OCI-LY3 (cell line): ENCODE data around the gene MTA1.

Experiments
- H2AFZ ChIP-seq: fragments of 200-600, 300-600 bp; shearing (Covaris generic); 2 replicates; pipeline ENCODE4 v1.6.0; 2014; ENCODE audit warnings: antibody characterized with exemption, low read depth, low read length
- H3K27ac ChIP-seq: fragments of 200-600, 300-600 bp; sonication (generic); 2 replicates; pipeline ENCODE4 v1.5.1; 2014; ENCODE audit warnings: mild to moderate bottlenecking, low read length, moderate library complexity, mixed read lengths
- H3K27me3 ChIP-seq: fragments of 200-600, 300-600 bp; sonication (generic); 2 replicates; pipeline ENCODE4 v1.6.1; 2014; ENCODE audit warnings: low read depth, low read length, mixed read lengths
- H3K36me3 ChIP-seq: fragments of 200-600, 300-600 bp; sonication (generic); replicated peaks from 2 replicates; pipeline ENCODE3; 2014; ENCODE audit warnings: low read depth, low read length, mixed read lengths
- H3K4me1 ChIP-seq: fragments of 300-600, 200-600 bp; sonication (generic); 2 replicates; pipeline ENCODE4 v1.6.1; 2014; ENCODE audit warnings: low read length, mixed read lengths
- H3K4me2 ChIP-seq: fragments of 200-600, 300-600 bp; sonication (generic); 2 replicates; pipeline ENCODE4 v1.6.1; 2014; ENCODE audit warnings: low read length, mixed read lengths
- H3K4me3 ChIP-seq: fragments of 300-600, 200-600 bp; sonication (generic); 2 replicates; pipeline ENCODE4 v1.5.1; 2014; ENCODE audit warnings: antibody characterized with exemption, mild to moderate bottlenecking, low read length, moderate library complexity
- H3K79me2 ChIP-seq: fragments of 300-600, 200-600 bp; shearing (Covaris generic); 2 replicates; pipeline ENCODE4 v1.6.1; 2014; ENCODE audit warnings: mild to moderate bottlenecking, low read length, mixed read lengths
- H3K9ac ChIP-seq: fragments of 300-600, 200-600 bp; shearing (Covaris generic); 2 replicates; pipeline ENCODE4 v1.6.0; 2014; ENCODE audit warnings: mild to moderate bottlenecking, low read length, moderate library complexity
- H3K9me3 ChIP-seq: fragments of 200-600, 300-600 bp; shearing (Covaris generic); 2 replicates; pipeline ENCODE4 v1.6.1; 2014; ENCODE audit warnings: low read length, mixed read lengths; ENCODE audit not compliant: insufficient read depth
- H4K20me1 ChIP-seq: fragments of 200-600, 300-600 bp; sonication (generic); 2 replicates; pipeline ENCODE4 v1.6.1; 2016; ENCODE audit warnings: low read length, mixed read lengths; ENCODE audit not compliant: insufficient read depth
- EZH2phosphoT487 ChIP-seq: fragments of 200-600 bp; shearing (Covaris generic); IDR thresholded peaks from 2 replicates; pipeline ENCODE4 v1.6.1; 2018; ENCODE audit warnings: antibody characterized with exemption, mixed run types, low read depth
- TF ChIP-seq, protein P1 (sequence below): fragments of 200-600, 300-600 bp; sonication (generic); IDR thresholded peaks from 2 replicates; pipeline ENCODE4 v1.5.1; 2014; ENCODE audit warnings: antibody characterized with exemption, low read length, low read depth

Gene MTA1

DNA sequence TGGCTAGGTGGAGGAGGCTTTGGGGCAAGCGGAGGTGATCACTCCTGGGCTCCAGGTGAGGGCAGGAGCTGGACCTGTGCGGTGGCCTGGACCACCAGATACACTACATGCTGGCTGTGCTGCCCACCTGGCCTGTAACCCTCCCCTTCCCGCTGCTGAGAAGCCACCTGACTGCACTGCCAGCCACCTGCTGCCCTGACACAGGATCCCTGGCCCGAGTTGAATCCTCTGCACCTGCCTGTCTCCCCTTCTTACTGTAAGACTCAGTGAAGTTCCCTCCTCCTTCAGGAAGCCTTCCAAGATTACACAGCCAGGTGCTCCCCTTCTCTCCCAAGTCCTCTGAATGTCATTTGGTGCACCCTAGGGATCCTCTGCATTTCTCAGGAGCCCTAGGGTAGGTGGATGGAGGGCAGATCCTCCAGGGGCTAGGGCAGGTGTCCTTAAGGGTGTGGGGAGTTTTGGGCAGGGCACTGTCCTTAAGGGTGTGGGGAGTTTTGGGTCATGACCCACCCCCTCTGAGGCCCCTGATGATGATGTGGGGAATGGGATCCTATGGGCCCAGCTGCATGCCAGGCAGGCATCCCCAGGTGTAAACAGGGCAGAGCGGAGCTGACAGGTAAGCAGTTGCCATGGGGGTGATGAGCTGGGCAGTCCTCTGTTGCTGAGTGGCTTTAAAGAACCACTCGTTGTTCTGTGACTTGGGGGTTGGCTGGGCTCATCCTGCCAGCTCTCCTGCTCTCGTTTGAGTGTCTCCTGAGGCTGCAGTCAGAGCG lies 6.7 kb upstream of the MTA1 start:
- Histone ChIP-seq H3K4me3 (no peak overlapping the region), H4K20me1 (no peaks in the 10 kb centered on the region), H3K4me2 (no peak overlapping the region), H3K79me2 (no peaks in the 10 kb centered on the region), H3K36me3 (peaks cover 2% of the 10 kb centered on the region), H3K27ac (no peak overlapping the region), H3K4me1 (peaks cover 17% of the 10 kb centered on the region; the same call in 1 of the 2 replicates), H3K27me3 (no peaks in the 10 kb centered on the region), H3K9ac (no peak overlapping the region), H3K9me3 (no peaks in the 10 kb centered on the region), H2AFZ (no peak overlapping the region)
- TF ChIP-seq EZH2phosphoT487: no peak
- TF ChIP-seq, protein P1, sequence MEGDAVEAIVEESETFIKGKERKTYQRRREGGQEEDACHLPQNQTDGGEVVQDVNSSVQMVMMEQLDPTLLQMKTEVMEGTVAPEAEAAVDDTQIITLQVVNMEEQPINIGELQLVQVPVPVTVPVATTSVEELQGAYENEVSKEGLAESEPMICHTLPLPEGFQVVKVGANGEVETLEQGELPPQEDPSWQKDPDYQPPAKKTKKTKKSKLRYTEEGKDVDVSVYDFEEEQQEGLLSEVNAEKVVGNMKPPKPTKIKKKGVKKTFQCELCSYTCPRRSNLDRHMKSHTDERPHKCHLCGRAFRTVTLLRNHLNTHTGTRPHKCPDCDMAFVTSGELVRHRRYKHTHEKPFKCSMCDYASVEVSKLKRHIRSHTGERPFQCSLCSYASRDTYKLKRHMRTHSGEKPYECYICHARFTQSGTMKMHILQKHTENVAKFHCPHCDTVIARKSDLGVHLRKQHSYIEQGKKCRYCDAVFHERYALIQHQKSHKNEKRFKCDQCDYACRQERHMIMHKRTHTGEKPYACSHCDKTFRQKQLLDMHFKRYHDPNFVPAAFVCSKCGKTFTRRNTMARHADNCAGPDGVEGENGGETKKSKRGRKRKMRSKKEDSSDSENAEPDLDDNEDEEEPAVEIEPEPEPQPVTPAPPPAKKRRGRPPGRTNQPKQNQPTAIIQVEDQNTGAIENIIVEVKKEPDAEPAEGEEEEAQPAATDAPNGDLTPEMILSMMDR: no peak

DNA sequence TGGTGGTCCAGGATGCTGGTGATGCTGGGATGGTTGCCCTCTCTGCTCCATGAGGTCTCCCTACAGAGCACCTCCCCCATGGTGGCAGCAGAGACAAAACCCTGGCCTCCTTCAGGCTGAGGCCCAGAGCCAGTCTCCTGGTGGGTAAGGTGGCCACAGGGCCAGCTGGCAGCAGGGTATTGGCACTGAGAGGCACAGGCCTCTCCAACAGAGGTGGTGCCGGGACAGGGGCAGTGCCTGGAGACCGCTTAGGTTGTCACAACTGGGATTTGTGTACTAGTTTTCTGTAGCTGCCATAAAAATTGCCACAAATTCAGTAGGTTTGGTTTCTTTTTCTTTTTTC lies 6.1 kb upstream of the MTA1 start:
- Histone ChIP-seq H3K27me3 (no peaks in the 10 kb centered on the region), H2AFZ (no peak overlapping the region)

DNA sequence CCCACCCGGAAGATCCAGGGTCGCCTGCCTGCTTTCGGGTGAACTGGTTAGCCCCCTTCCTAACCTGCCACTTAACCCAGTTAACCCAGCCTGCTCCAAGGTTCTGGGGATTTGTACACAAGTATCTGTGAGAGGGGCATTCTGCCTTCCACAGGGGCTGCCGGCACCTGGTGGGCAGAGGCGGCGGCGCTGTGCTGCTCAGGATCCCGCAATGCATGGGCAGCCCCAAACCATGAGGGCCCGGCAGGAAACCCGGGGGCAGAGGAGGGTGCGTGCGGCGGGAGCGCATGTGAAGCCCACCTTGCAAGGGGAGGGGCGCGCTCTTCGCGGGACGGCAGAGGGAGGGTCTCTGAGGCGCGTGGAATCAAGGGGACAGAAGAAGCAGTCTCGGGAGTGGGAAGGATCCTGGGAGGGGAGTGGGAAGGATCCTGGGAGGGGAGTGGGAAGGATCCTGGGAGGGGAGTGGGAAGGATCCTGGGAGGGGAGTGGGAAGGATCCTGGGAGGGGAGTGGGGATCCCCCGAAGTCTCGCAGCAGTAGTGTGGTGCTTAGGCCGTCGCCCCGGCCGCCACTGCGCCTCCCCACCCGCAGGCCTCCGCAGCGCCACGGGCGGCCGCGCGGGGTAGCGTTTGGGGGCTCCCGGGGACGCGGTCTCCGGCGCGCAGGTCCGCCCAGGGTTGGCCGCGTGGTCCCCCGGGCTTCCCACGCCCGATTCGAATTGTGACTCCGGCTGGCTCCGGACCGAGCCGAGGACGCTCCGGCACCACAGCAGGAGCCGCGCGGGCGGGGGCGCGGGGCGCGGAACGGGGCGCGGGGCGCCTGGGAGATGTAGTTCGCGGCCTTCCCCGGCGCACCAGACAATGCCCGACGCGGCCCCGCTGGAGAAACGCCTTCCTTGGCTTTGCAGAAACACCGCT lies 4.9 kb upstream of the MTA1 start:
- H3K4me3 ChIP-seq: peak overlapping the region; percentile 75

More for the DNA sequence above, 6.1 kb upstream of the MTA1 start:
- no peaks in the 10 kb centered on the region for H4K20me1 ChIP-seq
- H3K9me3 ChIP-seq: no peaks in the 10 kb centered on the region
- H3K4me3 ChIP-seq: no peak overlapping the region
- no peak overlapping the region for H3K27ac ChIP-seq
- H3K36me3 ChIP-seq: peaks cover 2% of the 10 kb centered on the region
- TF ChIP-seq EZH2phosphoT487: no peak
- TF ChIP-seq, protein P1: no peak
- no peak overlapping the region for H3K9ac ChIP-seq
- no peaks in the 10 kb centered on the region for H3K79me2 ChIP-seq
- H3K4me2 ChIP-seq: no peak overlapping the region
- H3K4me1 ChIP-seq: peaks cover 17% of the 10 kb centered on the region; the same call in 1 of the 2 replicates

More for the DNA sequence above, 4.9 kb upstream of the MTA1 start:
- Histone ChIP-seq H3K79me2 (peaks cover 10% of the 10 kb centered on the region), H3K9ac (peak overlapping the region; percentile 72), H3K27ac (peak overlapping the region; percentile 2; the same call in 1 of the 2 replicates), H3K27me3 (no peaks in the 10 kb centered on the region), H3K4me2 (peak overlapping the region; percentile 97), H4K20me1 (no peaks in the 10 kb centered on the region), H3K36me3 (peaks cover 2% of the 10 kb centered on the region), H2AFZ (peak overlapping the region; percentile 84), H3K4me1 (peaks cover 19% of the 10 kb centered on the region; the same call in 1 of the 2 replicates), H3K9me3 (no peaks in the 10 kb centered on the region)
- TF ChIP-seq EZH2phosphoT487: no peak
- TF ChIP-seq, protein P1: peak; percentile 55
